Skin epidermis (tissue), 12 donors: Measurements from ENCODE around the gene SLC7A14.

Source experiments
- H3K27ac ChIP-seq, 21 experiments: fragments of 200-600 bp; sonication (generic) in 11 of 21; one replicate each; pipeline ENCODE4 v1.5.0; 2020; ENCODE audit warnings: mild to moderate bottlenecking in 3 of 21, inconsistent platforms in 2 of 21, moderate library complexity in 2 of 21
- H3K4me3 ChIP-seq, 7 experiments: fragments of 200-600 bp; sonication (generic) in 2 of 7; one replicate each; pipeline ENCODE4 v1.5.0; 2020; ENCODE audit warnings: inconsistent platforms in 2 of 7, mild to moderate bottlenecking in 2 of 7, moderate library complexity in 1 of 7

Gene SLC7A14

DNA sequence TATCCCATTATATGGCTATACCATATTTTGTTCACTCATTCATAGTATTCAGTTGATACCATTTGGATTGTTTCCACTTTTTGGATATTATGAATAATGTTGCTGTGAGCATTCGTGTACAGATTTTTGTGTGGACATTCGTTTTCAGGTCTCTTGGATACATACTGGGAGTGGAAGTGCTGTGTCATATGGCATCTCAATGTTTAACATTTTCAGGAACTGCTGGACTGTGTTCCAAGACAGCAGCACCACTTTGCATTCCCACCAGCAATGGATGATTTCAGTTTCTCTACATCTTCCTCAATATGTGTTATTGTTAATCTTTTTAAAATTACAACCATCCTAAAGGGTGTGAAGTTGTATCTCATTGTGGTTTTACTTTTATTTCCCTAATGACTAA is 34.6 kb downstream of the SLC7A14 start:
- H3K4me3 ChIP-seq: no peak overlapping the region
- no peak overlapping the region for H3K27ac ChIP-seq

DNA sequence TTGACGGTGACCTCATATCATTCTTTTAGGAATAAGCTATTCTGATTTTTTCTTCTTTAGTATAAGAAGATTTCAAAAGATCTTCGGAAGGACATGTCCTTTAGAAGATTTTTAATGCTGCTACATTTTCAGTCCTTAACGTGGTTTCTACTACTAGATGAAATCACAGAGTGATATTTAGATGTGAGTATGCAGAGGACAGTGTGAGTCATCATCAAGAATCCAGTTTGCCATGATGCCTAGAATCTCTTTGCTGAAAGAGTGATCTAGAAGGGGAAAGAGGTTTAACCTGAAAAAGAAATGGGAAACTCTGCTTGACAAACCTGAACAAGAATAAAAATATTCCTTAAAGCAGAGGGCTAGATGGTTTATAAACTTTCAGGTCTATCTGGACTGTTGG is 43.2 kb downstream of the SLC7A14 start:
- Histone ChIP-seq H3K27ac (no peak overlapping the region), H3K4me3 (no peak overlapping the region)

DNA sequence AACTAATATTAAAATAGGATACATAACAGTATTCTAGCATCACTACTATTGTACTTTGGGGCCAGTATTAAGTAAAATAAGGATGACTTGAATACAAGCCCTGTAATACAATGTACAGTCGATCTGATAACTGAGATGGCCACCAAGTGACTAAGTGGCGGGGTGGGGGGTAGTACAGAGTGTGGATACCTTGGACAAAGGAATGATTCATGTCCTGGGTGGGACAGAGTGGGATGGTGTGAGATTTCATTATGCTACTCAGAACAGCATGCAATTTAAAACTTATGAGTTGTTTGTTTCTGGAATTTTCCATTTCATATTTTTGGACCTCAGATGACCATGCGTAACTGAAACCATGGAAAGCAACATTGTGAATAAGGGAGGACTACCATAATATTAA is 46.0 kb downstream of the SLC7A14 start:
- no peak overlapping the region for H3K4me3 ChIP-seq
- H3K27ac ChIP-seq: no peak overlapping the region

DNA sequence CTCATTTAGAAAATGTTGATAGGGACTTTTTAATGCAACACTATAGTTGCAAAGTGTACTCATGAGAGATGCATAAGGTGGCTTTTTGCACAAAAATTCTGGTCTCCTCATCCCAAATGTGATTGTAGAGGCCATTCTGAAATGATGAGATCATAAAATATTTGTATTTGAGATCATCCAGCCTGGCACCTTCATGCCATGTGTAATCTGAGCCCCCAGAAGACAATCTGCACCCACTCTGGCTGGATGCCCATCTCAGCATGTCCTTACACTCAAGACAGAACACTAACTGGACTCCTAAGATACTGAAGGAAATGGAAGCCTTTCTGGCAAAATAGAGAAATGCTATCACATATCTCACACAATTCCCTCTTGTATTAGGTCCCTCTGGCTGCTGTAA is 49.2 kb downstream of the SLC7A14 start:
- H3K4me3 ChIP-seq: no peak overlapping the region
- no peak overlapping the region for H3K27ac ChIP-seq

DNA sequence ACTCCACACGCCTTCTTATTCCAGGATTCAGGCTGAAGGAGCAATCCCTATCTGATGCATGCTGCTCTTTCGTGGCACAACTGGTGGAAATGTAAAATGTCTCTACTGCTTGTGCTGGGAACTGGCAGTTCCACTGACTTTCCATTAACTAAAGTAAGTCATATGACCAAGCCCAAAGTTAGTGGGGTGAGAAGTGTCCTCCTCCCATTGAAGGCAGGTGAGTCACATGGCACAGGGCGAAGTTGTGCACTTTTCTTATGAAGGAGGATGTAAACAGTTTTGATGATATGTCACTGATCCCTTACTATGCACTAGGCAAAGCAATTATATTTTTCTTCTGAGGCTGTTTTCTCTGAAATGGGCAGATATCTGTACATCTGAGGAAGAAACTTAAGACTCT is 51.6 kb downstream of the SLC7A14 start:
- H3K27ac ChIP-seq: no peak overlapping the region
- H3K4me3 ChIP-seq: no peak overlapping the region

DNA sequence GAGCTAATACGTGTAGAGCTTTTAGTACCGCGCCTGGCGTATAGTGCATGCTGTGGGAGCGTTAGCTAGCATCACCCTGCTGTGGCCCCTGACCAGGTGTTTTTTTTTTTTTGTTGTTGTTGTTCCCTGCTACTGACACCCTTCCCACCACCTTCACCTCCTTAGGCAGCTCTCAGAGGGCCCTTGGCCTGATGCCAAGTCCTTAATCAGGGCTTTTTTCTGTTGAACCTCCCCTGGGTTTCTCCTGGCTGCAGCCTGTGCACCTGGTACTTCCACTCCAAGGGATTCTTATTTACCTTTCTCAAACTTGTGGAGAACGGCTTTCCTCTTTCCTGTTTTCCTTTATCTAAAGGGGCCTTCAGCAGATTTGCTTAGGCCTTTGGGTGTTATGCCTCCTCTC is 53.3 kb downstream of the SLC7A14 start:
- Histone ChIP-seq H3K4me3 (no peak overlapping the region), H3K27ac (no peak overlapping the region)

DNA sequence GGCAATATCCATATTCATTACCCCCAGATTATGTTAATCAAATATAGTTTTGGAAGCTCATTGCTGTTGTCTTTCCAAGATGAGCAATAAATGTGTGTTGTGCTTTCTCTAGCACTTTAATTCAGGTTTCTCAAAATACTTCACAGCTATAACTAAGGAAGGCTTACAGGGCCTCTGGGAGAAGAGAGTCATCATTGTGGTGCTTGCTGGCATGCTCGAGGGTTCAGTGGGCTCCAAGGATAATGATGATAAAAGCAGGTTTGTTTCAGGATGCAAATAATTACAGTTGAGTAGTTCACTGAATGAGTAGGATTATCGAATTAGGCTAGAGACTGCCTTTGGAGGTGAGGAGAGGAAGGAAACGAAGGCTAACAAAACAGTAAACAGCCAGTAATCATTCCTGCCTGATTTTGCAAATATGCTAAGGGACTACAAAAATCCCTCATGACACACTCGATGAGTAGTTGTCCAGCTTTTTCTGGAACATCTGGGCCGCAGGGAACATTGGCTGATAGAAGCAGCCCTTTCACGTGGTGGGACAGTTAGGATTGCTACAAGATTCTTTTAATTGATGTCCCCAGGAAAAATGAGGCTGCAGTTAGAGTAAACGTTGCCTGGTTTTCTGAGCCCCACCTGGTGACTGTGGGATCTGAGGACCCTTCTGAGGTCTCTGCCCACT is 54.1 kb downstream of the SLC7A14 start:
- Histone ChIP-seq H3K4me3 (no peak overlapping the region), H3K27ac (no peak overlapping the region)

DNA sequence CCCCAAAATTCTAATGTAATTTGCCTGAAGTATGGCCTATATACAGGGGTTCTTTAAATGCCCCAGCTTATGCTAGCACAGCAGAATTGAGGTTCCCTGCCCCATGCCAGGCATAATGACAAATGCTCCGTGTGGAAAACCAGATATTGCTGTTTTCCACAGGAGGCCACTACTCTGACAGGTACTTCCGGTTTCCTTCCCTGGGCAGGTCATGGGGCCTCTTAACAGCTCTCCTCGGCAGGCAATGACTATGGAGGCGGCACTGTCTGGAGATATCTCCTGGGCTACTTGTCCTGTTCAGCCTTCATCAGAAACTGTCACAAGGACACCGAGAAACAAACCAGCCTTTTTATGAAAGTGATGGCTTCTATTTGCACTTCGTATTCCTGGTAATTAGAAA is 54.8 kb downstream of the SLC7A14 start:
- Histone ChIP-seq H3K4me3 (no peak overlapping the region), H3K27ac (no peak overlapping the region)

DNA sequence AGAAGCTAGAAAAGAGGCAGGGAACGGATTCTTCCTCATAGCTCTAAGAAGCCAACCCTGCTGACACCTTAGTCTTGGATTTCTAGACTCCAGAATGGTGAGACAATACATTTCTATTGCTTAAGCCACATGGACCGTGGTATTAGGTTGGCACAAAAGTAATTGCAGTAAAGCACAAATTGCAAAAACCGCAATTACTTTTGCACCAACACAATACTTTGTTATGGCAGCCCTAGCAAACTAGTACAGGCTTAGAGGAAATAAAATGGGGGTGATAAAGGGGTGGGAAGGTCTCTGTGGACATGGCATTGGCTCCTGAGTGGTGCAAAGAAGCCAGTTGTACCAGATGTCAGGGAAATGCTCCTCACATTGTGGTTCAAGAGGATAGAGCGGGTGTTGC is 56.0 kb downstream of the SLC7A14 start:
- Histone ChIP-seq H3K27ac (no peak overlapping the region), H3K4me3 (no peak overlapping the region)

DNA sequence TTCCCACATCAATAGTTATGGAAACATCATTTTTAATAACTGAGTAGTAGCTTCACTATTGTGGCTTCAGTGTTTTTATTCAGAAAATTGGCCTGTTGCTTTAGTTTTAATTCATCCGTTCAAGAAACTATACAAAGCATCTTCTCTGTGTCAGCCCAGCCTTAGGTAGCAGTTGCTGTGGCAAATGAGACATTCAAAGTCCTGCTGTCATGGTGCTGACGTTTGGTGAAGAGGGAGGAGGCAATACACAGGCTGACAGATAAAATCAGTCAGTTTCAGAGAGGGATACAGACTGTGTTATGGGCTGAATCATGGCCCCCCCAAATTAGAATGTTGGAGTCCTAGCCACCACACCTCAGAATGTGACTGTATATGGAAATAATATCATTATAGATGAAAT is 56.5 kb downstream of the SLC7A14 start:
- Histone ChIP-seq H3K4me3 (no peak overlapping the region), H3K27ac (no peak overlapping the region)

DNA sequence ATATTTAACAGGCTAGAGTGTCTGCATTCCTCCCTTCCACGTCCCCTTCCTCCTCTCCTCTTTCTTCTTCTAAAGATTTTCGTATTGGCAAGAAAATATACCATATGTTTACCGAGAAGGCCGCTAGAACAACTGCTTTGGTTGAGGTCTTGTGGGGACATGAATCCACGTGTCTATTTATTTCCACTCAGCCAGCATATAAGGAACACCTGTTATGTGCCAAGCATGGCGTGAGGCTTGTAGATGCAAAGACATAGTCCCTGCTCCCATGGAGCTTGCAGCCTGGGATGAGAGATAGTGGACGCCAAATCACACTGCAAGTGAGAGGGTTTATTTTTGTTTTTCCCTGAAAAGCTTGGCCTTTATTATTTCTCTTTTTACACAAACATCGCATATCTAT is 57.1 kb downstream of the SLC7A14 start:
- no peak overlapping the region for H3K4me3 ChIP-seq
- H3K27ac ChIP-seq: no peak overlapping the region

DNA sequence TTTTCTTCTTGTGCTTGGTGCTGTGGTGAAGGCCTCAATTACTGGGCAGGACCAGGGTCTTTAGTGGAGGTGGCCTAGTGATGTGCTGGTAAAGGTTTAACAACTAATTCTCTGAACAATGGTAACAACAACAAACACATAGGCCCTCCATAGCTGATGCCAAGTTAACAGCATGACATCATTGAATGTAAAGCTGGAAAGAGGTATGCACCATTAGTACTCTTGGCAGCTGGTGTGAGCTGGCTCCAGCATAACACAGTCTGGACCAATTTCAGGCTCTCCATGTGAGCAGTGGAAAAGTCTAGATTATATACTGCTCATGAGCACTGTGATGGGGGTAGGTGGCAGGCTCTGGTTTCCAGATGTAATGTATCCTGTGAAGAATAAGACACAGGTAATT is 61.8 kb downstream of the SLC7A14 start:
- no peak overlapping the region for H3K4me3 ChIP-seq
- H3K27ac ChIP-seq: no peak overlapping the region

DNA sequence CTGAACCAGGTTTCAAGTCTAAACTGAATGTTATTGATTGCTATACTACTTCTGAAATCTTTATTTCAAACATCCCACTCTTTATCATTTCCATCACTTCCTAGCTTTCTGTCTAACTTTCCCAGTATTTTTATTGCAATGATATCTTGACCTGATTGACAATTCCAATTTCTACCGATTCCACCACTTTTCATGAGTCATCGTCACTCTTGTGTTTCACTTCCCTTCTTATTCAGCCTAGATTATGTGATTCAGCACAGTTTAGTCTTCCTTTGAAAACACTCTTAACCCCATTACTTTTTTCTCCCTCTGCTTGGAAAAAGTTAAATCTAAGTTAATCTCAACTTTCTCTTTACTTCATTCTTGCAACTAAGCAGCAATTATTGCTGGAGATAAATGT is 62.6 kb downstream of the SLC7A14 start:
- H3K4me3 ChIP-seq: no peak overlapping the region
- H3K27ac ChIP-seq: no peak overlapping the region

DNA sequence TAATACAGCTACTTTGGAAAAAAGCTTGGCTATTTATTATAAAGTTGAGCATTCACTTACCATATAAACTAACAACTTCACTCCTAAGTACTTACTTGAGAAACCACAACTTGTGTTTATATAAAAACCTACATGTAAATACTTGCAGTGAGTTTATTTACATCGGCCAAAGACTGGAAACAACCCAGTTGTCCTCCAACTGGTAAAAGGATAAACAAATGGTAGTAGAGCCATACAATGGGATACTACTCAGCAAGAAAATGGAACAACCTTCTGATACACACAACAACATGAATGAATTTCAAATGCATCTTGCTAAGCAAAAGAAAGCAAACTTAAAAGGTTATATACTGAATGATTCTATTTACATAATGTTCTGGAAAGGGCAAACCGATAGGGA is 63.7 kb downstream of the SLC7A14 start:
- Histone ChIP-seq H3K4me3 (no peak overlapping the region), H3K27ac (no peak overlapping the region)

DNA sequence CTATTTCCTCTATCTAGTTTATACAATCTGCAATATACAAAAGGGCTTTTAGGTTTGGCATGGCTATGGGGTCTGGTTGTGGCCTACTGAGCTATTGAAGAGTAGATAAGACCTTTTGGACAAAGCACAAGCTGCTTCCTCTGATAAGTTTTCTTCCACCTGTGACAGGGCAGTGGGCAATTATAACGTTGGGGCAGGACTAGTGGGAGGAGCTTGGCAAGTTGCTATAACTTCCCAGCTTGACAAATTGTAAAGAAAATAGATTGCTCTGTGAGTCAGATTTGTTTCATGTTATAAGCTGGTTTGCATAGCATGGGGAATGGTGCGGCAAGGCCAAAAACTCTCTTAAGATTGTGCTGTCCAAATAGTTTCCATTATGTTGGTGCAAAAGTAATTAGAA is 64.9 kb downstream of the SLC7A14 start:
- Histone ChIP-seq H3K4me3 (no peak overlapping the region), H3K27ac (no peak overlapping the region)

DNA sequence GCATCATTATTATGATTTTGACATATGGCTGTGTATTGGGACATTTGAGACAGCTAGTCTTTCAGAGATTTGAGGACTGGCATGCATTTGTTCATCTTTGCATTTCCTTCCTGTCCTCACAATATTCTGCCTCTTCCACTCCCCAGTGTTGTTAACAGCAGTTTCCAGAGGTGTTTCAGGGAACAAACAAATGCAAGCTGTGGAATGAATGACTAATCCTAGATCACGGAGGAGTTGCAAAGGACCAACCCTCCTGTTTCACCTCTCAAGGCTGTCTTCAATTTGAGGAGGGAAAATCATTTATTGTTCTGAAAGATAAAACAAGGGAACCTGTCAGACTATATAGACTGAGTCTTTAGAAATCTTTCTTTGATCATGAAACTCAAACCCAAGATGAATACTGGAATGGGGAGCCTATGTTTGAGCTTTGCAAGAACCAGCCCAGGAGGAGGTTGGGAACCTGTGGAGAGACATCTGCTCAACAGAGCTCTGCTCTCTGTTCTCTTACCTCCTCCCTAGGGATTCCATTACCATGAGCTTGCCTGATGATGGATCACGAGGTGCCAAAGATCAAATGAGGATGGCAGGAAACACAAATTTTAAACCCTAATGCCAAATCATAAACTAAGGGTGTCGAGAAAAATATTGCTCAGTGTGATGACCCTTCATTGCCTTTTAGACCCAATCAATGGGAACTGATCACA is 68.5 kb downstream of the SLC7A14 start:
- Histone ChIP-seq H3K27ac (no peak overlapping the region), H3K4me3 (no peak overlapping the region)

DNA sequence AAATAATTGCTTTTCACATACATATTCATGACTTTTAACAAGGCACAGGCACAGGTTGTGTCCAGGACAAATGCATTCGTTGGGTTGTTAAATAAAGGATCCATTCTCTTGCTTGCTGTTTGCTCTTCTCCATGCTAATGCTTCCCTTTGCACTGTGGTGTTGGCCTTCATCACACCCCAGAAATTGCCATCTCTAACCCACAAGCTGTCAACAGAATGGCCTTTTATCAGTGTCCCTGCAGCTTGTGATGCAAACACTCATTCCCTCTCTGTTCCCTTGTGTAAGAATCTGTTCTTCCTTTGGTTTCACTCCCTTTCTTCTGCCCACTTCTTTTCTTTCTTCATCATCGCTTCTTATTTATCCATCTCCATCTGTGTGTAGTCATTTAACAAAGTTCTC is 72.2 kb downstream of the SLC7A14 start:
- H3K4me3 ChIP-seq: no peak overlapping the region
- no peak overlapping the region for H3K27ac ChIP-seq

DNA sequence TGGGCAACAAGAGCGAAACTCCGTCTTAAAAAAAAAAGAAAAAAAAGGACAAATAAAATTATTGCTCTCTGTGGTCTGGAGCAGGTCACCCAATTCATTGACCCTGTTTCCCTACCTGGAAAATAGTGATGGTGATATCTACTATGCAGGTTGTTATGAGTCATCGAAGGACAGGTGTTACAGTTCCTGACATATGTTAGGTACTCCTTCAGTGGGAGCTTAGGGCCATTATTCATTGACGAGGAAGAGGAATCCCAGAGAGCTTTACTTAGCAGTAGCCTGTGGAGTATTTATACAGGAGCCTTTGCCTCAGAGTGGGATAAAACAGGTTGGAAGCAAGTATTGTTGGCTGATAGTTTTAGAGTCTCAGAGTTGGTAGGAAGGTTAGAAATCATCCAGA is 74.5 kb downstream of the SLC7A14 start:
- Histone ChIP-seq H3K27ac (no peak overlapping the region), H3K4me3 (no peak overlapping the region)

DNA sequence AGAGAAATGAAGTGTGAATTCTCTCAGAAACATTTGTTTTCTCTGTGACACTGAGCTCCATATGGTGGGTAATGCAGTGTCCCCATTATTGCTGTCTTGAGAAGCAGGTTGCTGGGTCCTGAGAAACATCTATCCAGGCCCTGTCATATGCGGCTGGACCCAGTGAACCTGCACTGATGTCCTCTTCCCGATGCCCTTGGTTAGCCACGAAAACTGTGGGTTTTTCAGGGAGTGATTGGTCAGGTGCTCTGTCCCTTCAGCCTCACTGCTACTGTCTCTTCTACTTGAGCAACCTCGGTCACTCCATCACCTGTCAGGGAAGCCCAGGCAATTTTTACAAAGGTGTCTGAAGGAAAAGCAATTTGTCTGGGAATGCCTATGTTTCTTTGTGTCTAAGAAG is 77.0 kb downstream of the SLC7A14 start:
- Histone ChIP-seq H3K4me3 (no peak overlapping the region), H3K27ac (no peak overlapping the region)

DNA sequence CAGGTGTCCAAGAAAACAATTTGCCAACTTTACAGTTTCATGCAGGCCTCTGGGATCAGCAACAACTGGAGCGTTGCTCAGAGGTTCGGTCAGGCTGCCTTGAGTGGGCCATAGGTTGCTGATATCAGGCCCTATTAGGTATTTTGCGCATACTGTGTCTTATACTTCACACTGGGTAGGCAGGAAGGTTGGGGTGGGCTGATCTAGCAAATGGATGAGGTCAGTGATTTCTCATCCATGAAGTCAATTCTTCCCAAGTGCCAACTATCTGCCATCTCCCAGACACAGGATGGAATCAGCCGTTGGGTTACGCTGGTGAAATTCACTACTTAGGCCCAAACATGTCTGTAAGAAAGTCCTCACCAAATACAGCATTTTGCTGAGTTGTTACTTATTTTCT is 77.6 kb downstream of the SLC7A14 start:
- Histone ChIP-seq H3K4me3 (no peak overlapping the region), H3K27ac (no peak overlapping the region)

DNA sequence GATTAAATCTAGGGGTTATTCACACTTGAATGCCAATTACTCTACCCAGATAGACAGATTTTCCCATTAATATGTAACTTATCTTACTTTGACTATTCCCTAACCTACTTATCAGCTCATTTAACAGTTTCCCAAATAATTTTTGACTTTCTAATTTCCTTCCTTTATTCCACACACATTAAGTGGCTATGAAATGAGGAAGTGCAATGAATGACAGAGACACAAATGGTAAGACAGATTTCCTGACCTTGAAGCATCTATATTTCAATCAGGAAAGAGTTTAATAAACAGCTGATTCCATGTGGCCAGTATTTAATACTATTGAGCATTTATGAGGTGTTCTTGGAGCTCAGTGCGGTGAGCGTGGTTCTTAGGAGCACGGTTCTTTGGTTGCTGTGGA is 78.8 kb downstream of the SLC7A14 start:
- no peak overlapping the region for H3K4me3 ChIP-seq
- no peak overlapping the region for H3K27ac ChIP-seq

DNA sequence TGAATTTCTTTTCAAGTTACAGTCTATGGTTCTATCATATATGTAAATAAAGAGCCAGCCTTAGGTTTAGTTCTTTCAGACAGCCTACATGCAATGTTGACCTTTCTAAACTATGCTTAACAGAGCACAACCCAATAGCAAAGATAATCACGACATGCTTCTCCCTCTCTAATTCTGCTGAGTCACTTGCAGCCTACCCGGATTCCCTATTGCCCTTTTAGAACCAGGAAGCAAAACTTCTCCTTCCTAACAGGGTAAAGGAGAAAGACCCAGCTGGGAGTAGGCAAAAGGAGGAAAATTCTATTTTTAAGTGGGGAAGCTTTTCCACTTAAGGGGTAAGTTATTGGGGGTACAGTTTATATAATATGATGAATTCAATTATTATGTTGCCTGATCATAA is 79.3 kb downstream of the SLC7A14 start:
- H3K27ac ChIP-seq: no peak overlapping the region
- no peak overlapping the region for H3K4me3 ChIP-seq
